Cardiac fibroblast (primary cell): ENCODE data around the gene SOX13.
A peak's percentile ranks its signal among the peaks of the same experiment; 100 is the strongest.
"Not testable (repeated sequence)": the region's sequence is repeated elsewhere in the genome, so short reads cannot be mapped to it uniquely, and the experiment has no call there.

Experiments
- DNase-seq, 2 donors: peaks; one replicate each; pipeline versions ENCODE4 v3.0.0 to v3.0.0-alpha.2; 2010; ENCODE audit warnings: low read depth in 2 of 2
- H3K4me3 ChIP-seq, 2 donors: replicated peaks in 1 of 2; 1 replicate in 1 of 2; 2 replicates in 1 of 2; pipeline ENCODE4 v1.5.1; 2011; ENCODE audit warnings: low read depth in 2 of 2, low read length in 2 of 2, mild to moderate bottlenecking in 2 of 2, moderate library complexity in 1 of 2
- TF ChIP-seq, protein P1 (sequence below): IDR thresholded peaks from one replicate; pipeline ENCODE4 v1.5.1; 2011; ENCODE audit warnings: low read depth, mild to moderate bottlenecking, low read length, inconsistent platforms

Gene SOX13

DNA sequence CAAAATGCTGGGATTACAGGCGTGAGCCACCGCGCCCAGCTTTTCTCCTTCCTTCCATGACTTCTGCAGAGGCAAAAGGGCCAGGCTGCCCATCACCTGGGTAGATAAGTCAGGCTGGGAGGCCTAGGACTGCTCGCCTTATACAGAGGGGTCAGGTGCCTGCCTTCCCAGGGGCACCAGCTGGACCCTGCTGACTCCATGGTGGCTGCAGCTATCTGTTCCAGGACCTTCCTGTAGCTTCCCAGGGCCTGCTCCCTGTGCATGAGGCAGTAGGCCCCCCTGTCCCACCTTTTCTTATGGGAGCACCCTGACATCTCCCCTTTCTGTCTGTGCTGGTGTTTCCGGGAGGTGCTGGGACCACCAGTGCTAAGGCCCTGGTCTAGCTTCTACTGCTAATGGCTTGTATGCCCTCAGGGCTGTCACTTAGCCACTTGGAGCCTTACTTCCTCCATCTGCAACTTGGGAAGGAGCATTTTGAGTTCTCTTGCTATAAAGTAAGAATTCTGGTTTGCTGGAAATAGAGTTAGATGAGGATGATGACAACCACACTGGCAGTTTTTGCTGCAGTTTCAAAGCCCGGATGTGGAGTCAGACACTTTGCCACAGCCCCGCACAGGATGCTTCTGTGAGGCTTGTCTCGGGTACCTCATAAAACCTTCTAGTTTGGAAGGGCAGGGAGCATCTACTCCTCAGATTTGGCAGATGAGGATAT is 14.4 kb downstream of the SOX13 start:
- TF ChIP-seq, protein P1, sequence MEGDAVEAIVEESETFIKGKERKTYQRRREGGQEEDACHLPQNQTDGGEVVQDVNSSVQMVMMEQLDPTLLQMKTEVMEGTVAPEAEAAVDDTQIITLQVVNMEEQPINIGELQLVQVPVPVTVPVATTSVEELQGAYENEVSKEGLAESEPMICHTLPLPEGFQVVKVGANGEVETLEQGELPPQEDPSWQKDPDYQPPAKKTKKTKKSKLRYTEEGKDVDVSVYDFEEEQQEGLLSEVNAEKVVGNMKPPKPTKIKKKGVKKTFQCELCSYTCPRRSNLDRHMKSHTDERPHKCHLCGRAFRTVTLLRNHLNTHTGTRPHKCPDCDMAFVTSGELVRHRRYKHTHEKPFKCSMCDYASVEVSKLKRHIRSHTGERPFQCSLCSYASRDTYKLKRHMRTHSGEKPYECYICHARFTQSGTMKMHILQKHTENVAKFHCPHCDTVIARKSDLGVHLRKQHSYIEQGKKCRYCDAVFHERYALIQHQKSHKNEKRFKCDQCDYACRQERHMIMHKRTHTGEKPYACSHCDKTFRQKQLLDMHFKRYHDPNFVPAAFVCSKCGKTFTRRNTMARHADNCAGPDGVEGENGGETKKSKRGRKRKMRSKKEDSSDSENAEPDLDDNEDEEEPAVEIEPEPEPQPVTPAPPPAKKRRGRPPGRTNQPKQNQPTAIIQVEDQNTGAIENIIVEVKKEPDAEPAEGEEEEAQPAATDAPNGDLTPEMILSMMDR: no peak
- H3K4me3 ChIP-seq: no peak overlapping the region
- DNase-seq: no peak

DNA sequence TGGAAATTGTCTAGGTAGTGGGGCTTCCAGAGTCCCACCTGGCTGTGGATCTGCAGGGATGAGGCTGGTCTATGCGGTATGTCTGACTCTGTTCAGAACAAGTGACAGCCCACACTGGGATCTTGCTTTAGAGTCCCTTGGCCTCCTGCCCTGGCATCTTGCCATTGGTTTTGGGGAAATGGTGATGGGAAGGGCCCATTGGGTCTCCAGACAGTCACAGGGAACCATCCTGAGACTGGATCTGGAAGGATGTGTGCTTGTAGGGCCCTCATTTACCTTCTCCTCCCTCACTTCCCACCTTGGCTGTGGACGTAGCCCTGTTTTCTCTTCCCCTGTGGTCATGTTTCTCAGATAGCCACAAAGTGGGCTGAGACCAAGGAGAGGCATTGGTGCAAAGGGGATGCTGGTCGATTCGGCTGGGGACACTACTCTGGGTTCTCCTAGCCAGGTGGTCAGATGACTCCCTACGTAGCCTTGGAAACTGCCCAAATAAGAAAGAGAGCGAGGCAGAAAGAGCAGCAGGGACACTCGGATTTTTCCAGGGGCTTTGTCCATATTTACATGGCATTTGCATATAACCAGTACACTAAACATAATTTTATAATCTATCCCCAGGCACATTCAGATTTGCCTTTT is 15.1 kb downstream of the SOX13 start:
- H3K4me3 ChIP-seq: no peak overlapping the region
- TF ChIP-seq, protein P1: no peak

DNA sequence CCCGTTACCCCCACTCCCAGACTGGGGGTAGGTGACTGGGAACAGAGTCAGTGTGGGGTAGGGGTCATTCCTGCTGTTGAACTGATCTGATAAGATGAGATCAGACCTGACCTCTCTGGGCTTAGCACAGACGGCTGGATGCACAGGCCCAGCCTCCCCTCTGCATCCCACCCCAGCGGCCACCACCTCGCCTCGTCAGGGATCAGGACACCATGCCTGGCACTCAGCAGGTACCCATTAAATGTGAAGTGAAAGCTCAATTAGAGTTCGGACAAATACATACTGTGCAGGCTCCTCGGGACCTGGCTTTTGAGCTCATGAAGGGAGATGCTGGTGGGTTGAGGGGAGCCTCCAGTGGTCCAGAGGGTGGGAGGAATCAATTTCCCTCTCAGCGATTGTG is 15.7 kb downstream of the SOX13 start:
- H3K4me3 ChIP-seq: no peak overlapping the region
- TF ChIP-seq, protein P1: no peak
- no peak for DNase-seq

More for the DNA sequence above, 15.1 kb downstream of the SOX13 start:
- DNase-seq: no peak

DNA sequence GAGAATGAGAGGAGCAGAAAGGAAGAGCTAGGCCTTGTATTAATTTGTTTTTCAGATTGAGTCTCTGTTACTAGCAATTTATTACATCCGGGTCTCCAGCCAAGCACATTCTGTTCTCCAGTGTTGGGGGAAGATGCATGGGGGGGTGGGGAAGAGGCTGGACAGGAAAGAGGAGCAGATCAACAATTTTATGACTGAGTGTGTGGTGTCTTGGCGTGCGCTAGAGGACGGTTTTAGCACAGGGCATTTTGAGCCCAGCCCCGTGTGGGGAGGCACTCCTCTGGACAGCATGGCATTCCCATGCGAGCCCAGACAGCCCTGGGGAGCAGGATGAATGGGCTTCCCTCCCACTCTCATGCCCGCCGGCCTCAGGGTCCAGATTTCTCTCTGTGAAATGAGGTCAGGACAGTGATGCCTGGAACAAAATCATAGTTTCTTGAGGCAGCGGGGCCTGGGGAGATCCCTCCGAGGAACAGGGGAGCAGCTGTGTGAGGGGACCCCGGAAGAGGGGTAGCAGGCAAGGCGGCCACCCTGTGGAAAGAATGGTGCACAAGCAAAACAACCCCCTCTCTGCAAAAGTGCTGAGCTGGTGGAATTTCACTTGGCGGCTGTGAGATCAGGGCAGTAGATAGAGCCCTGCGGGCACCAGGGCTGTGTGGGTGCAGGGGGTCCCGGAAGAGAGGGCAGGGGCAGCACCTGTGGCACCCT is 16.3 kb downstream of the SOX13 start:
- TF ChIP-seq, protein P1: no peak
- no peak overlapping the region for H3K4me3 ChIP-seq
- DNase-seq: peak; percentile 58 to 73

DNA sequence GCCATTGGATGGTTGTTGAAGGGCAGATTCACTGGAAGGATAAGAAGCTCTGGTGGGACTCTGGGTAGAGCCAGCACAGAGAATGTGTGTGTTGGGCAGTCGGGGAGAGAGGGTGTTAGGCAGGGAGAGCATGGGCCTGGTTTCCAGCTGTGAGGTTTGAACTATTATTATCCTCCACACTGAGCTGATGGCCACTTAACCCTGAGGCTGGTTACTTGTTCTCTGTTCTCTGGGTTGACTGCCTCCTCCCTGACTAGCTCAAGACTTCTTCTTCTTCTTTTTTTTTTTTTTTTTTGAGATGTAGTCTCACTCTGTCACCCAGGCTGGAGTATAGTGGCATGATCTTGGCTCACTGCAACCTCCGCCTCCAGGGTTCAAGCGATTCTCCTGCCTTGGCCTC is 17.2 kb downstream of the SOX13 start:
- H3K4me3 ChIP-seq, DNase-seq: not testable (repeated sequence)

DNA sequence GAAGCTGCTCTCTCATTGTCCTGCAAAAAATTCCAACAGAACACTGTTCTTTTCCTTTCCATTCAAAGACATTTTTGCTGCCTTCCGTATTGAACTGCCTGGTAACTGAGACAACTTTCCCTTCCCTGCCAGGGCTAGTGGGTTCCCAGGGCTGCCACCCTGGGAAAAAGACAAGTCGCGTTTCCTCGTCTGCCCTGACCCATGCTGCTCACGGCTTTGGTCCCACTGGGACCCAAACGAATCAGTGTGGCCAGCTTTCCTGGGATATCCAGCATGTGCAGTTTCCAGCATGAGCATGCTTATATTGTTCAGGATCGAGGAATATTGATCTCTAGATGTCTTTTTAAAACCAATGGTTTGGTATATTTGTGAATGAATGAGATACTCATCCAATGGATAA is 18.2 kb downstream of the SOX13 start:
- TF ChIP-seq, protein P1: no peak
- no peak overlapping the region for H3K4me3 ChIP-seq
- no peak for DNase-seq

DNA sequence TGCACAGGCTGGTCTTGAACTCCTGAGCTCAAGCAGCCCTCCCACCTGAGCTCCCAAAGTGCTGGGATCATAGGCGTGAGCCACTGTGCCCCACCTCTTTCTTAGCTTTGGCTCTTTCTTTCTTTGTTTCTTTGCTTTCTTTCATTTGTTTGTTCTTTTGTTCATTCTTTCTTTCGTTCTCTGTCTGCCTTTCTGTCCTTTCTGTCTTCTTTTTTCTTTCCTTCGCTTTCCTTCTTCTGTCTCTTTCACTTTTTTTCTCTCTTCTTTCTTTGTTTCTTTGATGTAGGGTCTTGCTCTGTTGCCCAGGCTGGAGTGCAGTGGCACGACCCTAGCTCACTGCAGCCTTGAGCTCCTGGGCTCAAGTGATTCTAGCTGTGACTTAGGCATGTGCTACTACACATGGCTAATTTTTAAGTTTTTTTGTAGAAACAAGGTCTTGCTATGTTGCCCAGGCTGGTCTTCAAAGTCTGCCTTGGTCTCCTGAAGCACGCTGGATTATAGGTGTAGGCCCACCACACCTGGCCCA is 18.9 kb downstream of the SOX13 start:
- no peak for DNase-seq
- no peak overlapping the region for H3K4me3 ChIP-seq
- TF ChIP-seq, protein P1: no peak
